WTC11 (cell line): Measurements from ENCODE around the gene MEX3C.

ENCODE experiments used
- ATF2 ChIP-seq: sonication (generic); formaldehyde crosslinking; IDR thresholded peaks from 2 replicates; pipeline ENCODE4 v1.8.1; 2022; ENCODE audit warnings: low read depth, missing genetic modification reagents, borderline replicate concordance
- ATF3 ChIP-seq: sonication (generic); formaldehyde crosslinking; conservative IDR thresholded peaks from 2 replicates; pipeline ENCODE4 v1.8.1; 2022; ENCODE audit warnings: mild to moderate bottlenecking, missing genetic modification reagents
- CDX4 ChIP-seq: fragments of 250-450 bp; sonication (Bioruptor Pico); IDR thresholded peaks from 2 replicates; pipeline ENCODE4 v1.9.0; 2021; ENCODE audit warnings: moderate library complexity, mild to moderate bottlenecking, inconsistent platforms, borderline replicate concordance
- CTCF ChIP-seq: fragments of 200-600 bp; IDR thresholded peaks from 2 replicates; pipeline ENCODE4 v1.8.0; 2022; ENCODE audit warnings: antibody characterized with exemption
- MAX ChIP-seq: sonication (generic); formaldehyde crosslinking; IDR thresholded peaks from 2 replicates; pipeline ENCODE4 v1.8.0; 2022; ENCODE audit warnings: mild to moderate bottlenecking, missing genetic modification reagents
- TEAD4 ChIP-seq: sonication (generic); formaldehyde crosslinking; IDR thresholded peaks from 2 replicates; pipeline ENCODE4 v1.8.0; 2022; ENCODE audit warnings: mild to moderate bottlenecking, missing genetic modification reagents

- TF ChIP-seq CTCF: no peak
- no peak for TF ChIP-seq ATF2 (CRISPR knock-in tag)
- TF ChIP-seq CDX4 (CRISPR knock-in tag): no peak
- TF ChIP-seq TEAD4: no peak
- no peak for TF ChIP-seq MAX (CRISPR knock-in tag)
- no peak for TF ChIP-seq ATF3 (CRISPR knock-in tag)
Observed at GRCh38 chr18:51137891-51138290, 59.6 kb downstream of the MEX3C start.
